Measurements from ENCODE around the gene FGF7.
"Not testable (repeated sequence)": the region's sequence is repeated elsewhere in the genome, so short reads cannot be mapped to it uniquely, and the experiment has no call there.

The FGF7 gene

GRCh38 chr15:49495993-49496753 lies 73.1 kb downstream of the FGF7 start:
- DNase-seq = no peak

- DNase-seq = no peak
These were observed 78.5 kb downstream of the FGF7 start for GRCh38 chr15:49501586-49501985.

GRCh38 chr15:49506341-49506740 lies 83.3 kb downstream of the FGF7 start:
- no peak for DNase-seq

GRCh38 chr15:49507261-49507660 lies 84.2 kb downstream of the FGF7 start:
- no peak for DNase-seq

GRCh38 chr15:49512739-49513138 lies 89.7 kb downstream of the FGF7 start:
- DNase-seq = not testable (repeated sequence)

GRCh38 chr15:49521802-49522201 lies 98.8 kb downstream of the FGF7 start:
- no peak for DNase-seq

- DNase-seq = no peak
These were observed 105.2 kb downstream of the FGF7 start for GRCh38 chr15:49528289-49528688.

GRCh38 chr15:49530092-49530491 lies 107.0 kb downstream of the FGF7 start:
- DNase-seq = no peak

Data from right forelimb (tissue), 1 donor.